ENCODE results near the gene GFI1B.

Gene GFI1B

DNA sequence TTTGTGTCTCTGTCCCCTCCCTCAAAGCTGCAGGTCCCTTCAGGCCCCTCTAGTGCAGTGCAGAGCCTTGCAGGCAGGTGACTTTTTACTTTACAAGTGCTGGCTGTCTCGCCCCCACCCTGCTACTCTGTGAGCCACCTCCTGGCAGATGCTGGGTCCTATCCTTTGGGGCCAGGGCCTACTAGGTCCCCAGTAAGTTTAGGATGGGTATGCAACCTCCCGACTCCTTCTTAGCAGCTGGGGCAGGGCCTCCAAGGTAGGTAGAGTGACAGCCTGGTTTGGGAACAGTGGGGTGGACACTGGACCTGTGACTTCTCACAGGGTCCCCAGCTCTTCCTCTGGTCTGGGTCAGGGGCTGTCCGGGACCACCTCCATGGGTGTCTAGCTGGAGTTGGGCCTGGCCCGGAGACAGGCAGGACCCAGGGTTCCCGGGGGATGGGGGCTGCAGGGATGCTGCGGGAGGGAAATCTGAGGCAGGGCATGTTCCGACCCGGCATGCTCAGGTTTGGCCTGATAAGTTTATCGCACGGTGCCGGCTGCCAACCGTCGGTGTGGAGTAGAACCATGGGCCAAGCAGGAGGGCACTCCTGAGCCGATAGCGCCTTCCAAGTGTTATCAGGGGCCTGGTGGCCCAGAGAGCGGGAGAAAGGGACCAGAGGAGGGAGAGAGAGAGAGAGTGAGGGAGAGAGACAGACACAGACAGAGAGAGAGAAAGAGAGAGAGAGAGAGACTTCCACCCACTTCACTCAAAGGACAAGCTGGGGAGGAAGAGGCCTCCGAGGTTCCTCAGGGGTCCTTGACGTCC is 20.5 kb downstream of the GFI1B start:
- DNase-seq (ENCODE audit: low read depth, low spot score) = no peak
- TF ChIP-seq, protein P1, sequence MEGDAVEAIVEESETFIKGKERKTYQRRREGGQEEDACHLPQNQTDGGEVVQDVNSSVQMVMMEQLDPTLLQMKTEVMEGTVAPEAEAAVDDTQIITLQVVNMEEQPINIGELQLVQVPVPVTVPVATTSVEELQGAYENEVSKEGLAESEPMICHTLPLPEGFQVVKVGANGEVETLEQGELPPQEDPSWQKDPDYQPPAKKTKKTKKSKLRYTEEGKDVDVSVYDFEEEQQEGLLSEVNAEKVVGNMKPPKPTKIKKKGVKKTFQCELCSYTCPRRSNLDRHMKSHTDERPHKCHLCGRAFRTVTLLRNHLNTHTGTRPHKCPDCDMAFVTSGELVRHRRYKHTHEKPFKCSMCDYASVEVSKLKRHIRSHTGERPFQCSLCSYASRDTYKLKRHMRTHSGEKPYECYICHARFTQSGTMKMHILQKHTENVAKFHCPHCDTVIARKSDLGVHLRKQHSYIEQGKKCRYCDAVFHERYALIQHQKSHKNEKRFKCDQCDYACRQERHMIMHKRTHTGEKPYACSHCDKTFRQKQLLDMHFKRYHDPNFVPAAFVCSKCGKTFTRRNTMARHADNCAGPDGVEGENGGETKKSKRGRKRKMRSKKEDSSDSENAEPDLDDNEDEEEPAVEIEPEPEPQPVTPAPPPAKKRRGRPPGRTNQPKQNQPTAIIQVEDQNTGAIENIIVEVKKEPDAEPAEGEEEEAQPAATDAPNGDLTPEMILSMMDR (IDR thresholded peaks at IDR 0.05; ENCODE audit: insufficient read depth, low read length, missing control alignments) = no peak
- POLR2A ChIA-PET = no interaction called here
- CTCF ChIA-PET = no interaction called here
- no peak overlapping the region for H3K4me3 ChIP-seq (ENCODE audit: low read depth, low read length)

DNA sequence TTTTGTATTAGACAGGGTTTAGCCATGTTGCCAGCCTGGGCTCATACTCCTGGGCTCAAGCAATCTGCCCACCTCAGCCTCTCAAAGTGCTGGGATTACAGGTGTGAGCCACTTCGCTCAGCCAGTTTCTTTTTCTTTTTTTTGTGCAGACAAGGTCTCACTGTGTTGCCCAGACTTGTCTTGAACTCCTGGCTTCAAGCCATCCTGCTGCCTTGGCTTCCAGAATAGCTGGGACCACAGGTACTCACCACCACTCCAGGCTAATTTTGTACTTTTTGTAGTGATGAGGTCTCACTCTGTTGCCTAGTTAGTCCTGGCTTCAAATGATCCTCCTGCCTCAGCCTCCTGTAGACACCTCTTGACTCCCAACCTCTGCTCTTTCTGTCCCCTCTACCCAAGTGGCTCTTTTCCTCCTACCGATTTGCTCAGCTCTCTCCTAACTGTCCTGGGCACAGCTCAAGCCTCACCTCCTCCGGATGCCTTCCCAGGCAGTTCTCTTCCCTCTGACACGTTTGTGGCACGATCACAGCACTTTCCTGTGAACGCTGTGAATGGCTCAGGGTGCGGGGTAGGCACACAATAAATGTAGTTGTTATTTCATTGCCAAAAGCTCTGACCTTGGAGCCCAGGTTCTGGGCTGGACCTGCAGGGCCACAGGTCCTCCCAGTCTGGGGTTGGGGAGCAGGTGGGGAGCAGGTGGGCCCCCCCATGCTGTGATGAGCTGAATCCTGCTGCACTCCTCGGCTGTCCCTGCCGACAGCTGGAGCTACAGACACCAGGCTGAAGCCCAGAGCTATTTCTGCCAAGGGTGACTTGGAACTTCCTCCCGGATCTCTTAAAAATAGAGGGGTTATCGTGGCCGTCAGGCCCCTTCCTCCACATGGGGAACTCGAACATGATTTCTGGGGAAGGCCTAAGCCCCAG is 23.9 kb downstream of the GFI1B start:
- CTCF ChIA-PET = interaction anchor here (0.6 to 6.5 kb wide), 3 partner anchors 11 to 19 kb away, joined by 3 to 48 read pairs (median 3); no protein-coding TSS in a partner anchor
- TF ChIP-seq, protein P1 (IDR thresholded peaks at IDR 0.05; ENCODE audit: insufficient read depth, low read length, missing control alignments) = no peak
- POLR2A ChIA-PET = no interaction called here

DNA sequence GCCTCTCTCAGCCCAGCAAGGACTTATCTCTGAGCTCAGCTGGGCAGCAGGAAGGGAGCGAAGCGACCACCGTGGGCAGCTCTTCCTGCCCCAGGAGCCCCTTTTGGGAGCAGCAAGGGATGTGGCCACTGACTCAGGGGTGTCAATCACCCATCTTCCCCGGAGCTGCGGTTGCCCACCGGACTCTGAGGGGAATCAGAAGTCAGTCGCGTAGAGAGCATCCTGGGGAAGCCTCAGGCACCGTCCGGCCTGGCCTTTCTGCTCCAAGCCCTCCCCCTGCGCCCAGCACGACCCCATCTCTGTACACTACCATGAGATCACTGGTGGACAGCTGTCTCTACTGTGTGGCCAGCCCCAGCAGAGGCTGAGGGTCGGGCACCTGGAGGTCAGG is 24.6 kb downstream of the GFI1B start:
- no peak overlapping the region for H3K4me3 ChIP-seq (ENCODE audit: low read depth, low read length)

More for the DNA sequence above, 23.9 kb downstream of the GFI1B start:
- DNase-seq (ENCODE audit: low read depth, low spot score) = no peak
- no peak overlapping the region for H3K4me3 ChIP-seq (ENCODE audit: low read depth, low read length)

DNA sequence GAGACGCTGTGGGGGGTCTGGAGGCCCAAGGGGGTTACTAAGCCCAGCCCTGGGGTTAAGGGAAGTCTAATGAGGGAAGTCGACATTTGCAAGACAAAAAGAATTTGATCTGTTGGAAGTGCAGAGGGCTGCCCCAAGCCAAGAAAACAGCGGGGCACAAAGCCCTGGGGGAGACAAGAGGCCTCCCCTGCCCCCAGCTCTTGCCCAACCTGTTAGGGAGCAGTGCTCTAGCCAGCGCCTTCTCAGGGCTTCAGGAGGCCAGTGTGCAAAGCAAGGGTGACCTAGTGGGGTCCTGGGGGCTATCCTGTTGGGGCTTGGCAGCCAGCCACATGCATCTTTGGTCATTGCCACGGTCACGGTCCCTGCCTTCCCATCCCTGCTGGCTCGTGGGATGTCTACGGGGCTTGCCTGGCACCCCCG is 25.2 kb downstream of the GFI1B start:
- DNase-seq (ENCODE audit: low read depth, low spot score) = no peak
- CTCF ChIA-PET = interaction anchor here (6.5 kb wide), 1 partner anchor 18 kb away, joined by 48 read pairs; no protein-coding TSS in a partner anchor
- TF ChIP-seq, protein P1 (IDR thresholded peaks at IDR 0.05; ENCODE audit: insufficient read depth, low read length, missing control alignments) = no peak
- POLR2A ChIA-PET = no interaction called here
- no peak overlapping the region for H3K4me3 ChIP-seq (ENCODE audit: low read depth, low read length)

More for the DNA sequence above, 24.6 kb downstream of the GFI1B start:
- ChIA-PET CTCF (interaction anchor here (6.5 kb wide), 1 partner anchor 19 kb away, joined by 48 read pairs; no protein-coding TSS in a partner anchor), POLR2A (no interaction called here)
- no peak for DNase-seq (ENCODE audit: low read depth, low spot score)
- TF ChIP-seq, protein P1 (IDR thresholded peaks at IDR 0.05; ENCODE audit: insufficient read depth, low read length, missing control alignments) = no peak

DNA sequence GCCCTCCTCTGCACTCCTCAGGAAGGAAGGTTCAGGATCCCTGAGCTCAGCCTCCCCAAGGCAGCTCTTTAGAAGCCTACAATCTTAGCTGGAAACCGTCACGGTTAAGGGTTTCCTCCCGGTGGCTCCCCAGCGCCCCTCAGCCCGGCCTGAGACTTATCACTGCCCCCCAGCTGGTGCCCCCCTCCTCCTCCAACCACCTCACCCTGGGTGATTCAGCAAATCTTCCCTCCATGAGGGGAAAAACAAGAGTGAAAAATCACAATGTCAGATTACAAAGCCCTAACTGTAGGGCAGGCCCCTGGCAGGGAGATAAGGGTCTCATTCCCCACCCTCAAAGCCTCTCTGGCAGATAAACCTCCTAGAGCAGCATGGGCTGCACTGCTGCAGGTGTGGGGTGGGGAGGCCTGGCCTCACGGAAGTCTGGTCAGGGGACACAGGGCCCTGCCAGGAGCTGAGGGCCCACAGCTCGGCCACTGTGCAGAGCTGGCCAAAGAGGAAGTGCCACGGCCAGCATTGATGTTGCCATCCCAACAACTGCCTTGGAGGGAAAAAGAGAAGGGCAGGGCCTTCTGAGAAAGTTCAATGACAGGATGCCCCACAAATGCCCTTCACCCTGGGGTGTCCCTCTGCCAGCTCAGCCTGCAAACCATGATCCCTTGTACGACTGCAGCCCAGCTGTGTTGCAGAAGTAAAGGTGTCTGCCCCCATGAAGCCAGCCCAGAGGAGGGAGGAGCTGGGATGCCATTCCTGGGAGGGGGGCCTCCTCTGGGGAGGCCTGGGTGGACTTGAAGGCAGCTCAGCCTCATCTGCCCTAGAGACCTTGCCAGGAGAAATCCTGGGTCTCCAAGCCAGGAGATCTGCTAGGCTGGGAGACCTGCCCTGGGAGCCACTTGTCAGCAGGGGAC is 25.9 kb downstream of the GFI1B start:
- DNase-seq (ENCODE audit: low read depth, low spot score) = no peak
- POLR2A ChIA-PET = no interaction called here
- TF ChIP-seq, protein P1 (IDR thresholded peaks at IDR 0.05; ENCODE audit: insufficient read depth, low read length, missing control alignments) = no peak
- no peak overlapping the region for H3K4me3 ChIP-seq (ENCODE audit: low read depth, low read length)
- CTCF ChIA-PET = interaction anchor here (1.0 to 6.5 kb wide), 2 partner anchors 18 to 32 kb away, joined by 3 to 48 read pairs; no protein-coding TSS in a partner anchor
